HG03175 (cell line): ENCODE results near the gene CRISP3.
"Not testable (repeated sequence)": the region's sequence is repeated elsewhere in the genome, so short reads cannot be mapped to it uniquely, and the experiment has no call there.

Experiments used
- ATAC-seq: cut with Tn5 transposase; IDR thresholded peaks from one replicate; pipeline ENCODE4 v1.9.1; 2021; ENCODE audit warnings: mild to moderate bottlenecking, moderate library complexity; ENCODE audit not compliant: unreplicated experiment

Gene CRISP3, protein sequence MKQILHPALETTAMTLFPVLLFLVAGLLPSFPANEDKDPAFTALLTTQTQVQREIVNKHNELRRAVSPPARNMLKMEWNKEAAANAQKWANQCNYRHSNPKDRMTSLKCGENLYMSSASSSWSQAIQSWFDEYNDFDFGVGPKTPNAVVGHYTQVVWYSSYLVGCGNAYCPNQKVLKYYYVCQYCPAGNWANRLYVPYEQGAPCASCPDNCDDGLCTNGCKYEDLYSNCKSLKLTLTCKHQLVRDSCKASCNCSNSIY

DNA sequence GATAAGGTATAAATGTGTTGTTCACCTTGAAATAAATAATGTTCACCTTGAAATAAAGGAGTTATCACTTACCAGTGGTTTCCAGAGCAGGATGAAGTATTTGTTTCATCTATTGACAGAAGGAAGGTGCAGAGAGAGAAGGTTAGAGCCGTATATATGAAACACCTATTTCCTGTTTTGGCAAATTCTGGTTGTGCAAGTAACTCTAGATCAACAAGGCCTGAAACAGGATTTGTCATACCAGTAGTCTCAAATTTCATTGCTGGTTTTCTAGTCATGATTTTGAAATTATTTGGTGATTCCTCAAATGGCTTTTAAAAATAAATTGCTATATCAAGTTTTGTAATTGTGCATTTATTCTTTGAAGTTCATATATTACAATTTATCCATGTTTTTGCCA lies at the start of gene CRISP3:
Gene CRISP3, minus strand, starts transcription at position 130 of the 400 bp plus-strand sequence. Its CDS starts 21 bp downstream, at position 109.
- ATAC-seq: no peak

DNA sequence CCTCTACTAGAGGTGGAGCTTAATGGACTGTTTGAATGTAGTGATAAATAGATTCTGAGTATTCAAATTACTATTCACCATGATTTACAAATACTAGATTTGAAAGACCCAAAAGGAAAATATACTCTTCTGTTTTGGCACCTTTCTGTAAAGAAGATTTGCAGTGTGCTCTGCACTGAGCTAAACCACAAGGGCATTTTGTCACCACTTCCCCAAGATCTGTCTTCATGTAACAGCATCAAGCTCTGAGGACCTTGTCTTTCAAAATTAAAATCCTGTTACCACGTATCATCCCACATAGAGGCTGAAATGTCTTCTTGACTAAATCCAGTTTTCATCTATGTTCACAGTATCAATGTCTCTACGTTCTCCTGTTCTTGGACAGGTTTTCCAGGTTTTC lies 46.2 kb upstream of the CRISP3 start:
- no peak for ATAC-seq

DNA sequence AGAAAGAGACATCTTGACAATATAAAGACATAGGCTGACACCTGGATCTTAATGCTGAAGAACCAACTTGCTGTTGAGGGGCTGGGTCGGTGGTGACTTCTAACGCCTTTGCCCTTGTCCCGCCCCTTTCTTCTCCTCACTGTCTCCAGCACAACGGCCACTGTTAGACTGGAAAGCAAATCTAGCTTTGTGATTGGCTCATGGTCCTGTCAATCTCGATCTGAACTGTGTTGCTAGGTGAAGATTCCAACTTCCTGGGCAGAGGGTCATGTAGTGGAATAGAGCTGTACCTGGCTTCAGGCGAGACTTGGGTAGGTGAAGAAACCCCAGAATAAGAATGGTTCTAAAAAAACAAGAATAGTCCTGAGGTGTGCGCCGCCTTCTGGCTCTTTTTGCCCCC lies 43.0 kb upstream of the CRISP3 start, which contains the start of gene PGK2:
Gene PGK2, minus strand, starts transcription at position 110 of the 400 bp plus-strand sequence. Its CDS starts 98 bp downstream, at position 12.
- ATAC-seq: no peak

DNA sequence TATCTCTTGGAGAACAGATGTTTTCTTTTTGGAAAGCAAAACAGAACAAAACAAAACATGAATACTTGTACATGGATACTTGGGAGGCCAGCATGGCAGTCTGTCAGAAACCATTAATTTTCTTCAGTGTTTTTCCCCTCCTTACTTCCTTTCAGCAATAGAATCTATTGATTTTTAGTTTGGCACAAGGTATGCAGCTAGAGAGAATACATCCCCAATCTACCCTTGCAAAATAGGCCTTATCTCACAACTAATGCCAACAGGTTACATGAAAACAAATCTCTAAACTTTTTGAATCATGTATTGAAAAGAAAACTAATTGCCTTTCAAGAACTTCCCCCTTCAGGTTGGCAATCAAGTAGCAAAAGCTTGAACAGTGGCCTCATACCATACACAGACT lies 40.1 kb upstream of the CRISP3 start:
- ATAC-seq: no peak

DNA sequence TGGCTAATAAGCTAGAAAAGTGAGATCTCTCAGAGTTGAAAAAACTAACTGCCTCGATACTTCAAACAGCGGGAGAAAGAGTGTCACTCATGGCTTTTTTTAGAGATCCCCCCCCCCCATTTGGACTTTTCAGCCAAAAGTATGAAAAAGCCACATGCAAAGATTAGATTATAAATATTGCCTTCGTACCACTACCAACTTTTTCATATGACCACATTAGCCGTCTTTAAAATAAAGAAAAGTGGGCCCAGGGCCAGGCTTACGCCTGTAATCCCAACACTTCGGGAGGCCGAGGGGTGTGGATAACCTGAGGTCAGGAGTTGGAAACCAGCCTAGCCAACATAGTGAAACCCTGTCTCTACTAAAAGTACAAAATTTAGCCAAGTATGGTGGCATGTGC lies 38.5 kb upstream of the CRISP3 start:
- ATAC-seq: no peak

GRCh38 chr6:49782293-49782692 lies 38.1 kb upstream of the CRISP3 start:
- no peak for ATAC-seq

DNA sequence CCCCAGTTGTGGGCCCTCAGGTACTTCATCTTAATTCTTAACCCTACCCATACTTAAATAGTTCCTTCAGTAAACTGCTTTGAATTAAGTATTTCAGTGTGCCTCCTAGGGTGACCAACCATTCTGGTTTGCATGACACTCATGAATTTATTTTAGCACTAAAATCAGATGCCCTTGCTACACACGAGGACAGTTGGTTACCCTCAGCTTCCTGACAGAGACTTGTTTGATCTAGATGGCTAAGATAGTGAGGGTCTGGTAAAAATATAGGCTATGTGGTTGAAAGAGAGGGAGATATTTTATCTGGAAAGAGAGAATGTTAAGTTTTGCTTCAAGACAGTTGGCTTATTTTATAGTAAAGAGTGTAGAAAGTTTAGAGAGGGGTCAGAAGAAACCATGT lies 32.3 kb upstream of the CRISP3 start:
- ATAC-seq: no peak

GRCh38 chr6:49775043-49775442 lies 30.9 kb upstream of the CRISP3 start:
- no peak for ATAC-seq

DNA sequence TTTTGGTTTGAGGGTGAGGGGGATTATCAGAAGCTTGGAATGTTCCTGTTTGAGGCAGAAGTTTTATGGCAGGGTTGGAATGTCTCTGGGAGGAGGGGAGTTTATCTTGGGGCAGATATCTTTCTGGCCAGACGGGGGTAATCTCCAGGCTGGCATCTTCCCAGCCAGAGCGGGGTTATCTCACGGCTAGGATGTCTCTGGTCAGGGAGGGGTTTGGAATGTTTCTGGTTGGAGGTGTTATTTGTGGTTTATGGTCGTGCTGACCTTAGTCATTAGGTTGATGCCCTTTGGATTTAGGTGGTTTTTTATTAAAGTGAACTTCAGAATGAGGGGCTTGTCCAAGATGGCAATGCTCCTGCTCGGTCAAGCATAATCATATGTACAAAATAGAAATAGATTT lies 28.1 kb upstream of the CRISP3 start:
- no peak for ATAC-seq

DNA sequence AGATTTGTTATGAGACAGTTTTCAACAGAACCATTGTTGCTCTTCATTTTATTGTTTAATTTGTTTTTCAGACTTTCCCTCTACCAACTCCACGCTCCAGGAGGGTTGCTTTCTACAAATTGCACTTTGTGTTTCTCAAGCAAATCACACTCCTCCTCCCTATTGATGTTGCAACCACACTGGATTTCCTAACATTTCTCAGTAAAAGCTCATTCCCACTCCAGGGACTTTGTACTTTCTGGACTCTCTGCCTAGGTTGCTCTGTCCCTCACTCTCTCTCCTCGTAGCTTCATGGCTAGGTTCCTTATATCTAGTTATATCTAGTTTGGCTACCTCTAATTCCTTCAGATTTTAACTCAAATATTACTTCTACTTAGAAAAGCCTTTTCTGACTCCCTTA lies 22.6 kb upstream of the CRISP3 start:
- ATAC-seq: no peak

GRCh38 chr6:49764571-49765236 lies 20.5 kb upstream of the CRISP3 start:
- ATAC-seq: no peak

GRCh38 chr6:49743429-49743828 lies 759 bp downstream of the CRISP3 start:
- no peak for ATAC-seq

DNA sequence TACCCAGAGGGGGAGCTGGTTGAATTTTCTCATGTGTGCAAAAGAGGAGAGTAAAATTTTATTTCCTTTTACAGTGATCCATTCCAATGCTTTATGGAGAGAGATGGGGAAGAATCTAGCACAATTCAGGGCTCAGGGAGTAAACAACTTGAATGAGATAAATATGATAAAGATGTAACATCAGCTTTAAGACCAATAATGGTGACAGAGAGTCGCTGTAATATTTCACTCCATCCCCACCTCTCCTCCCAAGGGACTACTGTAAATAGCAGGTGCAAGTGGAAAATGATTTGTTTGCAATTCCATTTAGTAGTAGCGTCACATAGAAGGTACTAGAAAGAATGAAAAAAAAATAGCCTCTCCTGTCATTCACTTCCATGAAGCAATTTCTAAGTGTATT lies 4.8 kb downstream of the CRISP3 start:
- ATAC-seq: no peak

- ATAC-seq: no peak
Observed at GRCh38 chr6:49736017-49736508, 8.1 kb downstream of the CRISP3 start.

DNA sequence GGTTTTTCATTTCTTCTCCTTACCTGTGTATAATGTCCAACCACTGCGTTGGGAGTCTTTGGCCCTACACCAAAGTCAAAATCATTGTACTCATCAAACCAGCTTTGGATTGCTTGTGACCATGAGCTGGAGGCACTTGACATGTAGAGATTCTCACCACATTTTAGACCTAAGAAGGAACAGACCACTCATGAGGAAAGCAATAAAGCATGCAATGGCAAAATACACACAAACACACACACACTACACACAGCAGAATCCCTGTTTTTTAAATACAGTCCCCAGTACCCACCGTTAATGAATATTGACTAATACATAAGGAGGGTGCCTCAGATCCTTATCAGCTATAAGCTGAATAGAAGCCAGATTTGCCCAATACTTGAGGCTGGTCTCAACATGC lies 10.5 kb downstream of the CRISP3 start:
- ATAC-seq: no peak

- no peak for ATAC-seq
Observed at GRCh38 chr6:49732781-49733180, 11.4 kb downstream of the CRISP3 start.

GRCh38 chr6:49730251-49730650 lies 13.9 kb downstream of the CRISP3 start:
- no peak for ATAC-seq

- not testable (repeated sequence) for ATAC-seq
Observed at GRCh38 chr6:49723917-49724316, 20.3 kb downstream of the CRISP3 start.

GRCh38 chr6:49721297-49721696 lies 22.9 kb downstream of the CRISP3 start:
- no peak for ATAC-seq

- no peak for ATAC-seq
Observed at GRCh38 chr6:49720372-49720771, 23.8 kb downstream of the CRISP3 start.

DNA sequence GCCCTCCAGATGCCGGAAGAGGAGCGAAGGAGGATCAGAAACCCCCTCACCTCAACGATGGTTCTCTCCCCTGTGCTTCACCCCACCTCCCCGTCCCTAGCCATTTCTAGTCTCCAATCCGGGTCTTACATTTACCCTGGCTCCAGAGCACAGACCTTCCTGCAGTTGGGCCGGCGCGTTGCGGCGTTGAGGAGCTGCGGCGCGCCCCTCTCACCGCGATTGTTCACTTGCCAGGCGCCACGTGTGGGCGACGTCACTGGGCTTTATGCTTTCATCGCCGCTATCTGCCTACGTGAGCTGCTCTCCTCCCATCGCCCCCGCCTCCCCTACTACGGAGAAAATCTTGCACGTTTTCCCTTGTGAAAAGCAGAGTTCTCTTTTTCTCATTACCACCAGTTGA lies 30.8 kb downstream of the CRISP3 start, which contains the start of gene CRISP2:
Gene CRISP2, minus strand, starts transcription at position 198 of the 400 bp plus-strand sequence. CDS start 4,347 bp downstream, outside the sequence.
- ATAC-seq: no peak

DNA sequence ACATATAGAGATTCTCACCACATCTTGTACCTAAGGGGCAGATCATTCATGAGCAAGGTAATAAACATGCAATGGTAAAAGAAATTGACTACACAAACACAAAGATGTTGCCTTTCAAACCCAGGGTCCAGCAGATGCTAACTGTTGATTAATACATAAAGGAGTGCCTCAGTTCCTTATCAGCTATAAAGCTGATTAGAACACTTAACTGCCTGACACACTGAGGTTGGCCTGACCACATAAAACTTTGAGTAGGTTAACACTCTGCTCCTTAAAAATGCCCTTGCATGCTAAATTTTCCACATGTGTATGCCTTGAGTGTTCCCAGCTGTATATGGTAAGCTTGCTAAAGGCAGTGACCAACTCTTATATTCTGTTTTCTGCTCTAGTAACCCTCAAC lies 45.7 kb downstream of the CRISP3 start:
- no peak for ATAC-seq
